Activated T-cell treated with anti-CD3 and anti-CD28 coated beads, Interleukin-2, amount 50 U/mL, for 48 hours (primary cell): ENCODE data around the gene ACER3.
"Not testable (repeated sequence)": the region's sequence is repeated elsewhere in the genome, so short reads cannot be mapped to it uniquely, and the experiment has no call there.

Source experiments
- DNase-seq, 2 experiments: peaks; one replicate each; pipeline ENCODE4 v3.0.0-alpha.2; 2020

ACER3 gene

DNA sequence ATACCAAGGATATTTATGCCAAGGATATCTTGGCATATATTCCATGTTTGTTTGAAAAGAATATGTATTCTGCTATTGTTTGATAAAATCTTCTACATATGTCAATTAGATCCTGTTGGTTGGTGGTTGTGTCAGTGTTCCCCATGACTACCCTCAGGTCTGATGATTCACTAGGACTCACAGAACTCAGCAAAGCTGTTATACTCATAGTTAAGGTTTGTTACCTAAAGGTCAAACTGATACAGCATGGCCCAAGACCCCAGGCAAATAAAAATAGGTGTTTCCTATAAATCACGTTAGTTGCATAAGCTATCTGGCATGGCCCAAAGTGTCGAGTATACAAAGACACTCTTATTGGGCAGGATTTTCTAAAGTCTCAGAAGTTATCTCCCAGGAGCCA, 143.2 kb downstream of the ACER3 start:
- DNase-seq = no peak

- DNase-seq = no peak
Measured at GRCh38 chr11:77009533-77010160, 148.9 kb downstream of the ACER3 start.

DNA sequence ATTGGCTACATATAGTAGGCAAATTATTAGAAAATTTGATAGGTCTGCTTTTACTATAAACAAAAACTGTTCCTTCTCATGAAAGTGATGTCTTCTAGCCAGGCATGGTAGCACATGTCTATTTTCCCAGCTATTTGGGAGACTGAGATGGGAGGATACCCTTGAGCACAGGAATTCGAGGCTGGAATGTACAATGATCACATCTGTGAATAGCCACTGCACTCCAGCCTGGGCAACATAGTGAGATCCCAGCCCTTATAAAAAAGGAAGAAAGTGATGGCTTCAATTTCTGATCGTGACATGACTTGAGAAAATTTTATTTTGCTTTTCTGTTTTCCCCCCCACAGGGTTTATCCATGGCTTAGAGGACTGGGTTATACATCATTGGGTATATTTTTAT, 154.0 kb downstream of the ACER3 start:
- DNase-seq = no peak

GRCh38 chr11:77018396-77018924, 157.7 kb downstream of the ACER3 start:
- not testable (repeated sequence) for DNase-seq

DNA sequence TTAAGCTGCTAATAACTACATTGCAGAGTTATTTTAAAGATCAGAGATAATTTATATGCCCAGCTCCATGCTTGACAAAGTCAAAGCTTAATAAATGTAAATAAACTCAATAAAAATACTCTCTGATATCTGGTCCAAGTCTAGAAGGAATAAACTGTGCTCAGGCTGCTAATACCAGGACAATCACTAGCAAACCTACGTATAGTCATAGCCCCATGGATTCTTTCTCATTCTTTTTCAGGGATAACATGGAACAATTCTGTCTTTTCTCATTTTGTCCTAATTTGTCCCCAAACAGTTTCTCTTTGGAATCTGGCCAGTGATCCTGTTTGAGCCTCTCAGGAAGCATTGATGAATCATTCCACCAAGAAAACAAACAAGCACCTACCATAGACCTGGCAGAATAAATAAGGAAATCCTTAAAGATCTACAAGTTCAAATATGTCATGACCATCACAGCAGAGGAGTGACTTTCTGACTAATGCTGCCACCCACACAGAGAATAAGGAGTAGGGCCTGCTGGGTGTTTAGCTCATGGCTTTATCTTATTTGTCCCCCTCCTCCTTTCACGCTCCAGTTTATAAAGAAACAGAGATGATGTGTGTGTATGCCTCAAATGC, 159.4 kb downstream of the ACER3 start:
- DNase-seq = no peak

- no peak for DNase-seq
Measured at GRCh38 chr11:77020734-77021133, 160.0 kb downstream of the ACER3 start.

GRCh38 chr11:77024745-77025144, 164.0 kb downstream of the ACER3 start:
- no peak for DNase-seq

GRCh38 chr11:77026221-77026620, 165.5 kb downstream of the ACER3 start:
- DNase-seq = no peak

GRCh38 chr11:77026743-77027142, 166.0 kb downstream of the ACER3 start:
- no peak for DNase-seq

- no peak for DNase-seq
Measured at GRCh38 chr11:77027275-77027674, 166.6 kb downstream of the ACER3 start.

- no peak for DNase-seq
Measured at GRCh38 chr11:77029829-77030228, 169.1 kb downstream of the ACER3 start.

GRCh38 chr11:77030834-77031414, 170.2 kb downstream of the ACER3 start:
- DNase-seq = no peak

DNA sequence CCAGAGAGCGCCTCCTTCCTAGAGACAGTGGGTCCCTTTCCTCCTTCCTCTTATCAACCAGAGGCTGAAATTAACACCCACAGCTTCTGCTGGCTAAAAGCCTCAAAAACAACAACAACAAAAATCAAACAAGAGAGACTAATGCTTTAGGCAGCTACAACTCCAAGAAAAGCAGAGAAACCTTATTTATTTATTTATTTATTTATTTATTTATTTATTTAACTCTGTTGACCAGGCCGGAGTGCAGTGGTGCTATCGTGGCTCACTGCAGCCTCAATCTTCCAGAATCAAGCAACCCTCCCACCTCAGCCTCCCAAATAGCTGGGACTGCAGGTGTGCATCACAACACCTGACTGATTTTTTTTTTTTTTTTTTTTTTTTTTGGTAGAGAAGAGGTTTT, 170.9 kb downstream of the ACER3 start:
- no peak for DNase-seq

DNA sequence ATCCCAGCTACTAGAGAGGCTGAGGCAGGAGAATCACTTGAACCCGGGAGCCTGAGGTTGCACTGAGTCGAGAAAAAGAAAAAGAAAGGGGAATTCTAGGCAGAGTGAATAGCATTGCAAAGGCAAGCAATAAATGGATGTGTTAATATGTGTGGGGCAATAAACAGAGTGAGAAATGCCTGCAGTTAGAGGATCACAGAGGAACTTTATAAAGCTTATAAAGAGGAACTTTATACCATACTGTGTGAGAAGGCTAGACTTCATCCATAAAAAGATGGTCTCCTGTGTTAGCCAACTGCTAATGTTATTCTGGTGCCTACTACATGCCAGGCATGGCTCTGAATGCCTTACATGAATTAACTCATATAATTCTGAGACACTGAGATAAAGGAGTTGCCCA, 174.3 kb downstream of the ACER3 start:
- no peak for DNase-seq

DNA sequence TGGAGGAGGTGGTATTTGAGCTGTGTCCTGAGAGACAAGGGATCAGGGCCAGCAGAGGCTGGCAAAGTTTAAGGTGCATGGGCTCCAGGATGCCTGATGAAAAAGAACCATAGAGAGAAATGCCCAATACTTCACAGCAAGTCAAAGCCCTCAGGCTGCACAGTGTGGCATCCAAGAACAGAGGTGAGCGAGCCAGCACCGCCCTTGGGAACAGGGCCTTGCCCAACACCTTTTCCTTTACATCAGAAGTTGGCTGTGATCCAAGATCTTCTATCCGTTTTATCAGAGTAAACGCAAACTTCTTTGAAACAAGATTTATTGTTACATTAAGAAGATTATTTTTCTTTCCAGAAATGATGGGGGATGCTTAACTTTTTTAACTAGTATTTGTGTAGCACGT, 174.9 kb downstream of the ACER3 start:
- DNase-seq = no peak

DNA sequence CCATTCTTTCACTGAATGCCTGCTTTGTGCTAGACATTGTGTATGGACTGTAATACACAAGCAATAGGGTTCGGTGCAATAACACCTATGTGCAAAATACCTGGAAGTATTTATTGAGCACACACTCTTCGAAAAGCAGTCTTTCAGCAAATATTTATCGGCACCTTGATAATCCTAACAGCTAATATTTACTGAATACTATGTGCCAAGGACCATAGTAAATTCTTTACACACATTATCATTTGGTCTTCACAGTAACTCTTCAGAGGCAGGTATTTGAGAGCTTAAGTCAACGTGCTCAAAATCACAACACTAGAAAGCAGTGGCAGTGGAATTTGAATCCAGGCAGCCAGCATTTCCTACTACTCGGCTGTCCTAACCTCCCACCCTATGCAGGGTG, 175.7 kb downstream of the ACER3 start:
- DNase-seq = no peak

DNA sequence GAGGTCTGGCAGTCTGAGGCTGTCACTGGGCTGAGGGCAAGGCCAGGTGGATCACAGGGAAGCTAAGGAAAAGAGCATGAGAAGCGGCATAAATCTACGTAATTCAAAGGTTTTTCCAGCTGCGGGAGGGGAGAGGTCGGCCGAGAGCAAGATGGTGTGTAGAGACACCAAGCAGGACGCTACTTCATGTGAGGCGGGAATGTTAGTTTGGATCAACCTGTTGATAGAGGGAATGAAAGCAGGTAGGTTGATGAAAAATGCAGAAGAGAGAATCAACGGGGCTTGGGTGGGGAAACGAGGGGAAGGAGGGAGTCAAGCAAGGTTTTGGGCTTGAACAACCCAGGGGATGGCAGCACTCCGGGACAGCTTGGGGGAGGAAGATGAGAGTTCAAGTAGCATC, 176.3 kb downstream of the ACER3 start:
- DNase-seq = no peak

DNA sequence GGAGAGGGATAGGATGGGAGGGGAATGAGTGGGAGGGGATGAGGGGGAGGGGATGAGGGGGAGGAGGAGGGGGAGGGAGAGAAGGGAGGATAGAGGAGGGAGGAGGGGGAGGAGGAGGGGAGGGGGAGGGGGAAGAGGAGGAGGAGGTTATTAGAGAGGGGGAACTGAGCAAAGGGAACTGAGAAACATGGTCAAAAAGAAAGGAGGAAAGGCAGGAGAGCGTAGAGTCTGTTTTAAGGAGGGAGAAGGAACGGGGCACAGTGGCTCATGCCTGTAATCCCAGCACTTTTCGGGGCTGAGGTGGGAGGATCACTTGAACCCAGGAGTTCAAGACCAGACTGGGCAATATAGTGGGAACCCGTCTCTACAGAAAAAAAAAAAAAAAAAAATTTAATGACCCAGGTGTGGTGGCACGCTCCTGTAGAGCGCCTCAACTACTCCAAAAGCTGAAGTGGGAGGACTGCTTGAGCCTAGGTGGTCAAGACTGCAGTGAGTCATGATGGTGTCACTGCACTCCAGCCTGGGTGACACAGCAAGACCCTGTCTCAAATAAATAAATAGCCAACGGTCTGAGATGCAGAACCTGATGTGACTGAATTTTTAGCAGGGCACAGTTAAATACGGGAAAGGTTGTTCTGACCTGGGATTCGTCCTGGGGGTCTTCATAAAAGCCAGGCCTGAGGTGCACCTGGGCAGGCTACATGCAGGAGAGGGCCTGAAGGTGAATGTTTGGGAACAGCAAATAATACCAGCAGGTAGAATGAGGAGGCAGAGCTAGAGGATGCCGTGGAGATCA, 177.5 kb downstream of the ACER3 start:
- DNase-seq = no peak

DNA sequence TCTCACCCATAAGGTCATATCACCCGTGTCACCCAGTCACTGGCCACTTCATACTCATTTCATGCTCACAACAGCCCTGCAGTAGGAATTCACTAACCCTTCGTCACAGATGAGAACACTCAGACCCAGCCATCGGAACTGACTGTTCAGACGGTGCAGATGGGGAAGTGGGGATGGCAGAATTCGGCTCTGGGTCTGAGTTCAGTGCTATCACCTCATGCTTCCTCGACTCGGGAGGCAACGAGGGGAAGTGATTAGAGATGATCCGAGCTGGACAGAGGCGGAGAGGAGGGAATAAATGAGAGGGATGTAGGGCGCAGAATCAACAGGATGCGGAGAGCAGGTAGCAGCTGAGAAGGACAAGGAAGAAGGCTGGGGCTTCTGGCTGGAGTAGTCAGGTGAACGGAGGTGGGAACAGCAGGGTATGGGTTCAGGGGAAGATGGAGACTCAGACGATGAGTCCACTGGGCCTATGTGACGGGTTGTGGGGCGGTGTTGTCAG, 178.2 kb downstream of the ACER3 start:
- no peak for DNase-seq

- peak; percentile 45 to 48 for DNase-seq
Measured at GRCh38 chr11:77039491-77040400, 179.0 kb downstream of the ACER3 start.

GRCh38 chr11:77040401-77040777, 179.7 kb downstream of the ACER3 start:
- no peak for DNase-seq

DNA sequence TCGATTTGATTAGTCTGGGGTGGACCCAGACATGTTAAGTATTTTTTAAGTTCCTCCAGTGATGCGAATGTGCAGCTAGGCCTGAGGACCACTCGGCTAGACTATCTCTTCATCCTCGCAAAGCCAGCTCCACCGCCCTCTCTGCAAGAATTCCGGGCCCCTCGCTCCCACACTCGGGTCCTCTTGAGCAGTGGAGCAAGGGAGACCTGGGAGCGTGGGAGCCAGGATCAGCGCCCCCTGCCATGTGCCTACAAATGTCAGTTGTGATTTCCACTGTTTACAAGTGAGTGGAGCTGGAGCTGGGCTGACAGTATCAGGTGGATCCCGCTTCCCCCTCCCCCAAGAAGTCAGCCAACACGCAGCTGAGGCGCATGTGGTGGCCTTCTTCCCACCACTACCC, 180.2 kb downstream of the ACER3 start:
- no peak for DNase-seq
